Peyer's patch (tissue), 4 donors: ENCODE results near the gene SPAG16.

Source experiments
- CTCF ChIP-seq, 6 experiments: fragments of 450-650 bp in 4 of 6; fragments of 200-600 bp in 2 of 6; sonication (generic) in 1 of 6; IDR thresholded peaks; one replicate each; pipeline ENCODE4 v1.5.1; 2017 to 2019; ENCODE audit warnings: antibody characterized with exemption in 6 of 6, mild to moderate bottlenecking in 3 of 6, moderate library complexity in 1 of 6
- POLR2A ChIP-seq, 2 donors: fragments of 450-650 bp; IDR thresholded peaks; one replicate each; pipeline ENCODE4 v1.5.1; 2017; ENCODE audit warnings: antibody characterized with exemption in 2 of 2, mild to moderate bottlenecking in 2 of 2, moderate library complexity in 2 of 2

DNA sequence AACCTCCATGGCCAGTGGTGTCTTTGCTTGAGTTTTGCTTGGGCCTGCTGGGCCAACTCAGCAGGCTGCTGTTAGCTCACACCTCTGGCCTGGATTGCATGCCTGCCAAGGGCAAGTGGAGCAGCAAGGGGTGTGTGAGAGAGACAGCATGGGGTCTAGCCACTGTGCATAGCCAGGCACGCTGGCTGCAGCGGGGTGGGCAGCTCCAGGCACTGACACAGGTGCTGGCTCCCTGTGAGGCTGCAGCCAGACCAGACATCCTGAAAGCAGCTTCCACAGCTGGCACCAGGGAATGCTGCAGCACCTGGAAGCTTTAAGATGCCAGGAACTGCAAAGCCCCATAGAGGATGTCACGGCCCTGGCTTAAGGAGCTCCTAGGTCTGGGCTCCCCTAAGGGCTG, 750.2 kb downstream of the SPAG16 start:
- no peak for TF ChIP-seq CTCF (IDR thresholded peaks at IDR 0.05)
- TF ChIP-seq POLR2A (IDR thresholded peaks at IDR 0.05): no peak
